Left lung (tissue), 10 donors: ENCODE measurements around the gene ARHGEF16. TPM values are rescaled to one million over a fixed set of nuclear protein-coding genes. Genes with fewer than 3 reads are reported as not detected.

ENCODE experiments used
- ATAC-seq: fragments of 200-7000 bp; cut with Tn5 transposase; one replicate; pipeline ENCODE4 v1.9.1; 2020; ENCODE audit warnings: moderate library complexity
- DNase-seq, 4 donors: peaks; one replicate each; pipeline ENCODE4 v3.0.0-alpha.2; 2013 to 2020
- H3K27ac ChIP-seq, 2 donors: fragments of 200-600 bp; sonication (generic) in 1 of 2; one replicate each; pipeline versions ENCODE4 v1.5.0 to v1.8.0; 2020 to 2021
- H3K27me3 ChIP-seq, 2 donors: fragments of 200-600 bp; sonication (generic) in 1 of 2; one replicate each; pipeline versions ENCODE4 v1.5.0 to v1.8.0; 2020 to 2021
- H3K36me3 ChIP-seq, 2 donors: fragments of 200-600 bp; sonication (generic) in 1 of 2; one replicate each; pipeline versions ENCODE4 v1.5.0 to v1.8.0; 2020 to 2021
- H3K4me1 ChIP-seq, 2 donors: fragments of 200-600 bp; one replicate each; pipeline ENCODE4 v1.8.0; 2021
- H3K4me3 ChIP-seq, 2 donors: fragments of 200-600 bp; sonication (generic) in 1 of 2; one replicate each; pipeline versions ENCODE4 v1.5.0 to v1.8.0; 2020 to 2021; ENCODE audit warnings: mild to moderate bottlenecking in 1 of 2
- H3K9me3 ChIP-seq, 2 donors: fragments of 200-600 bp; sonication (generic) in 1 of 2; one replicate each; pipeline versions ENCODE4 v1.5.0 to v1.8.0; 2020 to 2021
- CTCF ChIP-seq, 2 donors: fragments of 200-600 bp; sonication (generic) in 1 of 2; IDR thresholded peaks; one replicate each; pipeline versions ENCODE4 v1.5.0 to v1.8.0; 2021; ENCODE audit warnings: antibody characterized with exemption in 2 of 2
- intact Hi-C, 2 donors: fragments of 100-400 bp; cut with DNase I; formaldehyde crosslinking; loops; one replicate each; pipeline versions ENCODE4 v1.11.2 to v1.14.2; 2022
- polyA plus RNA-seq, 6 donors: library from polyadenylated mRNA; unstranded; fragments of 120-200 nt; gene quantifications; one replicate each; pipeline ENCODE4 v1.2.1, GENCODE V29; 2013; ENCODE audit not compliant: insufficient read length in 6 of 6
- total RNA-seq, 2 donors: library from RNA; stranded (reverse); fragmentation: NEBNext Ultra II Directional; extraction: Animal tissue kit (Norgen Biotek cat#: 25700); gene quantifications; one replicate each; pipeline ENCODE4 v1.2.1, GENCODE V29; 2021
- donor health status: DM: no; HTN: yes; CAD: no.
- donor health status: DM: no; HTN: no; CAD: no.

Gene ARHGEF16
- total and polyA plus RNA-seq, 8 donors = 8.3 to 11.8 (median 9.7) TPM

- DNase-seq = peak in 1 of 4 donors; percentile 63
- TF ChIP-seq CTCF (IDR thresholded peaks at IDR 0.05) = no peak
- no peak overlapping the region for H3K27ac ChIP-seq
- peaks cover 0 to 6% of the 10 kb centered on the region in 2 donors for H3K4me1 ChIP-seq
- no peaks in the 10 kb centered on the region for H3K36me3 ChIP-seq
- intact Hi-C loops = no loop called here
- no peak for ATAC-seq
- H3K9me3 ChIP-seq = no peaks in the 10 kb centered on the region
- H3K27me3 ChIP-seq = peaks cover 0 to 11% of the 10 kb centered on the region in 2 donors
- no peak overlapping the region for H3K4me3 ChIP-seq
These were observed 5.6 kb downstream of the ARHGEF16 start for GRCh38 chr1:3459940-3460671.

GRCh38 chr1:3460672-3461131, 6.2 kb downstream of the ARHGEF16 start:
- intact Hi-C loops = no loop called here
- Histone ChIP-seq H3K27me3 (peaks cover 0 to 5% of the 10 kb centered on the region in 2 donors), H3K9me3 (no peaks in the 10 kb centered on the region), H3K36me3 (no peaks in the 10 kb centered on the region), H3K4me3 (no peak overlapping the region), H3K27ac (no peak overlapping the region), H3K4me1 (peaks cover 0 to under 1% of the 10 kb centered on the region in 2 donors)
- DNase-seq (peak in 1 of 4 donors; percentile 70), ATAC-seq (no peak)
- TF ChIP-seq CTCF (IDR thresholded peaks at IDR 0.05) = no peak

- H3K4me3 ChIP-seq = no peak overlapping the region
- DNase-seq = peak in 1 of 4 donors; percentile 69
- intact Hi-C loops = no loop called here
- TF ChIP-seq CTCF (IDR thresholded peaks at IDR 0.05) = no peak
- no peaks in the 10 kb centered on the region for H3K4me1 ChIP-seq
- H3K27ac ChIP-seq = no peak overlapping the region
- H3K9me3 ChIP-seq = no peaks in the 10 kb centered on the region
- ATAC-seq = no peak
- H3K36me3 ChIP-seq = no peaks in the 10 kb centered on the region
- no peaks in the 10 kb centered on the region for H3K27me3 ChIP-seq
These were observed 6.9 kb downstream of the ARHGEF16 start for GRCh38 chr1:3461238-3461933.

- H3K4me3 ChIP-seq = no peak overlapping the region
- peak in 1 of 4 donors; percentile 53 for DNase-seq
- H3K27ac ChIP-seq = no peak overlapping the region
- H3K4me1 ChIP-seq = no peaks in the 10 kb centered on the region
- no peaks in the 10 kb centered on the region for H3K36me3 ChIP-seq
- intact Hi-C loops = no loop called here
- H3K27me3 ChIP-seq = no peaks in the 10 kb centered on the region
- no peak for ATAC-seq
- H3K9me3 ChIP-seq = no peaks in the 10 kb centered on the region
- TF ChIP-seq CTCF (IDR thresholded peaks at IDR 0.05) = no peak
These were observed 7.4 kb downstream of the ARHGEF16 start for GRCh38 chr1:3461934-3462275.

GRCh38 chr1:3462356-3463012, 8.0 kb downstream of the ARHGEF16 start:
- no peaks in the 10 kb centered on the region for H3K36me3 ChIP-seq
- H3K4me1 ChIP-seq = no peaks in the 10 kb centered on the region
- intact Hi-C loops = no loop called here
- no peak overlapping the region for H3K4me3 ChIP-seq
- H3K27ac ChIP-seq = no peak overlapping the region
- no peak for TF ChIP-seq CTCF (IDR thresholded peaks at IDR 0.05)
- no peaks in the 10 kb centered on the region for H3K27me3 ChIP-seq
- no peak for ATAC-seq
- DNase-seq = peak in 1 of 4 donors; percentile 38
- no peaks in the 10 kb centered on the region for H3K9me3 ChIP-seq
